Kidney epithelial cell (primary cell): Measurements from ENCODE around the gene ESCO1. TPM values are rescaled to one million over a fixed set of nuclear protein-coding genes. Genes with fewer than 3 reads are reported as not detected.

ENCODE experiments used
- DNase-seq: peaks from one replicate; pipeline ENCODE4 v3.0.0-alpha.2; 2010; ENCODE audit warnings: low read depth
- H3K27me3 ChIP-seq: 2 replicates; pipeline ENCODE4 v1.6.0; 2011; ENCODE audit warnings: low read length; ENCODE audit not compliant: control insufficient read depth, insufficient read depth
- H3K36me3 ChIP-seq: 2 replicates; pipeline ENCODE4 v1.5.1; 2011; ENCODE audit warnings: low read length; ENCODE audit not compliant: control insufficient read depth, insufficient read depth
- H3K4me3 ChIP-seq: 2 replicates; pipeline ENCODE4 v1.5.1; 2011; ENCODE audit warnings: low read depth, mild to moderate bottlenecking, control low read depth, low read length
- total RNA-seq: library from RNA; depleted of rRNA; stranded (reverse); fragments of >200 nt; gene quantifications from 2 replicates; pipeline ENCODE4 v1.2.3, GENCODE V29; 2015
- TF ChIP-seq, protein P1 (sequence below): IDR thresholded peaks from 2 replicates; pipeline ENCODE4 v1.5.1; 2011; ENCODE audit warnings: mild to moderate bottlenecking, moderate library complexity, low read length, control low read depth, inconsistent platforms; ENCODE audit not compliant: insufficient read depth, poor library complexity, severe bottlenecking

The ESCO1 gene
- total RNA-seq, 1 donor from 2014 or later: 18.9 TPM

DNA sequence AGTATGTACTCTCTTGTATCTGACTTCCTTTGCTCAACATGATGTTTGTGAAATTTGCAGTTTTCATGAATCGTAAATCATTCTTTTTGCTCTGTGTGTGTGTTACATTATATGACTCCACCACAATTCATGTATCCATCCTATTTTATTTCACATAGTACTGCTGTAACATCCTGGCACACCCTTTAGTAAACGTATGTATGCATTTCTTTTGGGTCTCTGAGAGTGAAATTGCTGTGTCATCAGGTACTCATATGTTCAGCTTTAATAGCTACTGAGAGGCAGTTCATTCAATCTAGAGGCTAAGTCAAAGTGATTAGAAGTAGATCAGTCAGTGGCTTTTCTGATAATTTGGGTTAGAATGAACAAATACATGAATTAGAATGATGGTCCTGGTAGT lies 118.8 kb downstream of the ESCO1 start:
- no peak for DNase-seq
- H3K4me3 ChIP-seq: no peak overlapping the region
- TF ChIP-seq, protein P1, sequence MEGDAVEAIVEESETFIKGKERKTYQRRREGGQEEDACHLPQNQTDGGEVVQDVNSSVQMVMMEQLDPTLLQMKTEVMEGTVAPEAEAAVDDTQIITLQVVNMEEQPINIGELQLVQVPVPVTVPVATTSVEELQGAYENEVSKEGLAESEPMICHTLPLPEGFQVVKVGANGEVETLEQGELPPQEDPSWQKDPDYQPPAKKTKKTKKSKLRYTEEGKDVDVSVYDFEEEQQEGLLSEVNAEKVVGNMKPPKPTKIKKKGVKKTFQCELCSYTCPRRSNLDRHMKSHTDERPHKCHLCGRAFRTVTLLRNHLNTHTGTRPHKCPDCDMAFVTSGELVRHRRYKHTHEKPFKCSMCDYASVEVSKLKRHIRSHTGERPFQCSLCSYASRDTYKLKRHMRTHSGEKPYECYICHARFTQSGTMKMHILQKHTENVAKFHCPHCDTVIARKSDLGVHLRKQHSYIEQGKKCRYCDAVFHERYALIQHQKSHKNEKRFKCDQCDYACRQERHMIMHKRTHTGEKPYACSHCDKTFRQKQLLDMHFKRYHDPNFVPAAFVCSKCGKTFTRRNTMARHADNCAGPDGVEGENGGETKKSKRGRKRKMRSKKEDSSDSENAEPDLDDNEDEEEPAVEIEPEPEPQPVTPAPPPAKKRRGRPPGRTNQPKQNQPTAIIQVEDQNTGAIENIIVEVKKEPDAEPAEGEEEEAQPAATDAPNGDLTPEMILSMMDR: no peak
- H3K27me3 ChIP-seq: no peaks in the 10 kb centered on the region
- H3K36me3 ChIP-seq: no peaks in the 10 kb centered on the region

DNA sequence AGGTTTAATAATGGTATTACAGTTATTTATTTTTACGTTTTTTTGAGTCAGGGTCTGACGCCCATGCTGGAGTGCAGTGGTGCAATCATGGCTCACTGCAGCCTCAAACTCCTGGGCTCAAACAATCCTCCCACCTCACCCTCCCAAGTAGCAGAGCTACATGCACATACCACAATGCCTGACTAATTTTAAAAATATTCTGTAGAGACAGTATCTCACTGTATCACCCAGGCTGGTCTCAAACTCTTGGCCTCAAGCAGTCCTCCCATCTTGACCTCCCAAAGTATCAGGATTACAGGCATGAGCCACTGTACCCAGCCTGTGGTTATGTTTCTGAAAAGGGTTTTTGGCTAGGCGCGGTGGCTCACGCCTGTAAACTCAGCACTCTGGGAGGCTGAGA lies 120.8 kb downstream of the ESCO1 start:
- no peak overlapping the region for H3K4me3 ChIP-seq
- no peaks in the 10 kb centered on the region for H3K27me3 ChIP-seq
- no peaks in the 10 kb centered on the region for H3K36me3 ChIP-seq
- TF ChIP-seq, protein P1: no peak
- DNase-seq: no peak

Other genes with a start within 250 kb of the ESCO1 start
- gene SNRPD1, start 11.6 kb upstream of the ESCO1 start, total RNA-seq: 15.7 and 24.9 TPM in 2 replicates
- gene ABHD3, start 104.1 kb upstream of the ESCO1 start, total RNA-seq: 13.7 and 18.4 TPM in 2 replicates
- gene MIB1, start 140.1 kb upstream of the ESCO1 start, total RNA-seq: 46.2 and 46.7 TPM in 2 replicates